Endothelial cell of umbilical vein (primary cell): ENCODE measurements around the gene LCLAT1.

Source experiments
- EZH2 ChIP-seq: IDR thresholded peaks from 2 replicates; pipeline ENCODE4 v1.6.1; 2012; ENCODE audit warnings: borderline replicate concordance, low read depth, mild to moderate bottlenecking, moderate library complexity, low read length, inconsistent platforms; ENCODE audit not compliant: severe bottlenecking
- FOS ChIP-seq: IDR thresholded peaks from 2 replicates; pipeline ENCODE4 v1.6.1; 2011; ENCODE audit warnings: mild to moderate bottlenecking, low read length, moderate library complexity, borderline replicate concordance; ENCODE audit not compliant: insufficient read depth
- POLR2A ChIP-seq: IDR thresholded peaks from 2 replicates; pipeline ENCODE4 v1.6.1; 2012; ENCODE audit warnings: low read depth, mild to moderate bottlenecking, control low read depth, low read length
- POLR2AphosphoS5 ChIP-seq: IDR thresholded peaks from 2 replicates; pipeline ENCODE4 v1.6.1; 2012; ENCODE audit warnings: low read depth, mild to moderate bottlenecking, control low read depth, low read length, moderate library complexity; ENCODE audit not compliant: insufficient read depth
- TF ChIP-seq, protein P1 (sequence below): IDR thresholded peaks from 2 replicates; pipeline ENCODE4 v1.6.1; 2011; ENCODE audit not compliant: insufficient read depth, insufficient read length
- TF ChIP-seq, protein P2 (sequence below), 2 donors: IDR thresholded peaks; 1 replicate in 1 of 2; 2 replicates in 1 of 2; pipeline ENCODE4 v1.5.1; 2011; ENCODE audit warnings: low read length in 2 of 2, mild to moderate bottlenecking in 2 of 2, moderate library complexity in 2 of 2, control low read depth in 1 of 2, inconsistent platforms in 1 of 2, low read depth in 1 of 2; ENCODE audit not compliant: insufficient read depth in 1 of 2; ENCODE audit errors: extremely low read depth in 1 of 2

DNA sequence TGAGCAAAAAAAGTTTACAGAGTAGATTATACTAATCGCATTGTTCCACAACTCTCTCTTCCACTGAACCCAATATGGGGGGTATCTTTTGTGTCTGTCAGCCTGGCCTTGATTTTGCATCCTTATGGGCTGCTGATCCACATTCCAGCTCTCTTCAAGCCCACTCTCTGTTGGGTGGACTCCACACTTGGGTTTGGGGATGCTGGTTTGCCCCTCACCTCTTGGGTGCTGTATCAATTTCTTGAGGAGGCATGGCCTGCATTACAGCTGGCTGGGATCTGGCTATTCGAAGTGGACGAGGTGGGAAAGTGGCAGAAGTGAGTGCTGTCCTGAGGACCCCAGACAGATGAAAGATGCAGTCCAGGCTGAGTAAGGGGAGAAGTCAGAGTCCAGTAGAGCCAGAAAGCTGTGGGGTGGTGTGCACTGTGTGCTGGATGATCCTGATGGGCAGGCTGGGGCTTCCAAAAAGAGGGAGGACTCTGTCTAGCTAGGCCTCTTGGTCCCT, 218.8 kb downstream of the LCLAT1 start:
- no peak for TF ChIP-seq POLR2A
- no peak for TF ChIP-seq POLR2AphosphoS5
- TF ChIP-seq, protein P1, sequence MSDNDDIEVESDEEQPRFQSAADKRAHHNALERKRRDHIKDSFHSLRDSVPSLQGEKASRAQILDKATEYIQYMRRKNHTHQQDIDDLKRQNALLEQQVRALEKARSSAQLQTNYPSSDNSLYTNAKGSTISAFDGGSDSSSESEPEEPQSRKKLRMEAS, result no peak
- TF ChIP-seq FOS, result no peak
- TF ChIP-seq, protein P2, sequence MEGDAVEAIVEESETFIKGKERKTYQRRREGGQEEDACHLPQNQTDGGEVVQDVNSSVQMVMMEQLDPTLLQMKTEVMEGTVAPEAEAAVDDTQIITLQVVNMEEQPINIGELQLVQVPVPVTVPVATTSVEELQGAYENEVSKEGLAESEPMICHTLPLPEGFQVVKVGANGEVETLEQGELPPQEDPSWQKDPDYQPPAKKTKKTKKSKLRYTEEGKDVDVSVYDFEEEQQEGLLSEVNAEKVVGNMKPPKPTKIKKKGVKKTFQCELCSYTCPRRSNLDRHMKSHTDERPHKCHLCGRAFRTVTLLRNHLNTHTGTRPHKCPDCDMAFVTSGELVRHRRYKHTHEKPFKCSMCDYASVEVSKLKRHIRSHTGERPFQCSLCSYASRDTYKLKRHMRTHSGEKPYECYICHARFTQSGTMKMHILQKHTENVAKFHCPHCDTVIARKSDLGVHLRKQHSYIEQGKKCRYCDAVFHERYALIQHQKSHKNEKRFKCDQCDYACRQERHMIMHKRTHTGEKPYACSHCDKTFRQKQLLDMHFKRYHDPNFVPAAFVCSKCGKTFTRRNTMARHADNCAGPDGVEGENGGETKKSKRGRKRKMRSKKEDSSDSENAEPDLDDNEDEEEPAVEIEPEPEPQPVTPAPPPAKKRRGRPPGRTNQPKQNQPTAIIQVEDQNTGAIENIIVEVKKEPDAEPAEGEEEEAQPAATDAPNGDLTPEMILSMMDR (IDR thresholded peaks at IDR 0.05; ENCODE audit: extremely low read depth in 1 of 2, insufficient read depth in 1 of 2, low read depth in 1 of 2, low read length in 2 of 2), result no peak
- TF ChIP-seq EZH2, result no peak
